A673 (cell line): ENCODE data around the gene PSD2. TPM values are rescaled to one million over a fixed set of nuclear protein-coding genes. Genes with fewer than 3 reads are reported as not detected.

Experiments
- BruUV-seq: library from RNA; stranded (reverse); fragments of 400-500 nt; replicated peaks from 2 replicates; lab custom pipeline; 2021; lab: Mats Ljungman, UMichigan
- CTCF ChIA-PET: fragments of 300-600 bp; sonication (Branson Sonifier 250); formaldehyde crosslinking; loops from one replicate; lab custom pipeline; 2022; ENCODE audit warnings: antibody characterized with exemption; lab: Charles Lee
- POLR2A ChIA-PET: fragments of 300-600 bp; sonication (Branson Sonifier 250); formaldehyde crosslinking; loops from one replicate; lab custom pipeline; 2022; ENCODE audit warnings: antibody characterized with exemption; ENCODE audit not compliant: low non-redundant PET; lab: Charles Lee
- DNase-seq: peaks from one replicate; pipeline ENCODE4 v3.0.0-alpha.2; 2015; ENCODE audit warnings: low spot score
- H3K27ac ChIP-seq: fragments of 200-600 bp; sonication (generic); 2 replicates; pipeline ENCODE4 v1.5.1; 2016; ENCODE audit warnings: mixed run types, low read depth, mild to moderate bottlenecking, mixed read lengths, antibody characterized with exemption, low read length; ENCODE audit not compliant: poor library complexity, severe bottlenecking
- H3K27me3 ChIP-seq: fragments of 200-600 bp; sonication (generic); replicated peaks from 2 replicates; pipeline ENCODE4 v1.6.1; 2017; ENCODE audit warnings: mixed run types, low read depth, mild to moderate bottlenecking, mixed read lengths, antibody characterized with exemption, low read length; ENCODE audit not compliant: insufficient read depth, poor library complexity
- H3K36me3 ChIP-seq: fragments of 200-600 bp; sonication (generic); 2 replicates; pipeline ENCODE4 v1.6.1; 2016; ENCODE audit warnings: mixed run types, mild to moderate bottlenecking, mixed read lengths, antibody characterized with exemption, low read length; ENCODE audit not compliant: insufficient read depth, poor library complexity, severe bottlenecking
- H3K4me1 ChIP-seq: fragments of 200-600 bp; sonication (generic); 2 replicates; pipeline ENCODE4 v1.6.1; 2017; ENCODE audit warnings: mixed run types, mild to moderate bottlenecking, mixed read lengths, antibody characterized with exemption, low read length; ENCODE audit not compliant: insufficient read depth, poor library complexity, severe bottlenecking
- H3K4me3 ChIP-seq: fragments of 200-600 bp; sonication (generic); 2 replicates; pipeline ENCODE4 v1.5.1; 2016; ENCODE audit warnings: low read depth, mixed run types, mild to moderate bottlenecking, mixed read lengths, low read length; ENCODE audit not compliant: poor library complexity, severe bottlenecking
- H3K9me3 ChIP-seq: fragments of 200-600 bp; sonication (generic); 2 replicates; pipeline ENCODE4 v1.6.1; 2016; ENCODE audit warnings: mixed run types, low read depth, mild to moderate bottlenecking, mixed read lengths, antibody characterized with exemption, low read length; ENCODE audit not compliant: poor library complexity, severe bottlenecking
- CTCF ChIP-seq: fragments of 300-800, 200-600 bp; sonication (generic); conservative IDR thresholded peaks from 2 replicates; pipeline ENCODE4 v1.5.1; 2017; ENCODE audit warnings: low read depth, mild to moderate bottlenecking, antibody characterized with exemption, low read length, moderate library complexity, mixed read lengths
- EZH2 ChIP-seq: fragments of 200-600 bp; sonication (generic); IDR thresholded peaks from 2 replicates; pipeline ENCODE4 v1.6.1; 2017; ENCODE audit warnings: borderline replicate concordance, low read depth, mild to moderate bottlenecking, mixed read lengths, antibody characterized with exemption, low read length; ENCODE audit not compliant: poor library complexity, severe bottlenecking
- intact Hi-C: fragments of 100-400 bp; cut with micrococcal nuclease; formaldehyde crosslinking; loops from one replicate; pipeline ENCODE4 v1.10.0; 2022; ENCODE audit not compliant: unreplicated experiment
- total RNA-seq: library from RNA; stranded (reverse); gene quantifications from 2 replicates; pipeline ENCODE4 v1.2.3, GENCODE V29; 2021

The PSD2 gene
- total RNA-seq, 1 experiment from 2014 or later, result 0.26 TPM

- Histone ChIP-seq H3K27me3 (peaks cover 76% of the 10 kb centered on the region), H3K4me1 (peaks cover 6% of the 10 kb centered on the region), H3K4me3 (no peak overlapping the region), H3K27ac (no peak overlapping the region), H3K36me3 (no peaks in the 10 kb centered on the region), H3K9me3 (no peaks in the 10 kb centered on the region)
- ChIA-PET CTCF (no interaction called here), POLR2A (no interaction called here)
- TF ChIP-seq EZH2, result no peak
- no peak for TF ChIP-seq CTCF
- BruUV-seq, result no TSS peak
- DNase-seq, result no peak
- intact Hi-C loops, result no loop called here
Measured at GRCh38 chr5:139798883-139799282, 3.3 kb downstream of the PSD2 start.

GRCh38 chr5:139799359-139799758 is 3.8 kb downstream of the PSD2 start:
- TF ChIP-seq CTCF, result no peak
- no peak for DNase-seq
- H3K36me3 ChIP-seq, result no peaks in the 10 kb centered on the region
- peaks cover 71% of the 10 kb centered on the region for H3K27me3 ChIP-seq
- CTCF ChIA-PET, result interaction anchor here (0.9 kb wide), 1 partner anchor 169 kb away, joined by 4 read pairs; no protein-coding TSS in a partner anchor
- H3K27ac ChIP-seq, result no peak overlapping the region
- intact Hi-C loops, result no loop called here
- no peaks in the 10 kb centered on the region for H3K9me3 ChIP-seq
- POLR2A ChIA-PET, result no interaction called here
- peaks cover 6% of the 10 kb centered on the region for H3K4me1 ChIP-seq
- H3K4me3 ChIP-seq, result no peak overlapping the region
- no TSS peak for BruUV-seq

GRCh38 chr5:139803978-139804377 is 8.4 kb downstream of the PSD2 start:
- H3K4me3 ChIP-seq, result no peak overlapping the region
- peaks cover 26% of the 10 kb centered on the region for H3K27me3 ChIP-seq
- no peaks in the 10 kb centered on the region for H3K4me1 ChIP-seq
- no peak overlapping the region for H3K27ac ChIP-seq
- no peak for TF ChIP-seq CTCF
- TF ChIP-seq EZH2, result no peak
- BruUV-seq, result no TSS peak
- H3K9me3 ChIP-seq, result no peaks in the 10 kb centered on the region
- POLR2A ChIA-PET, result no interaction called here
- DNase-seq, result no peak
- CTCF ChIA-PET, result no interaction called here
- intact Hi-C loops, result no loop called here
- no peaks in the 10 kb centered on the region for H3K36me3 ChIP-seq
